A549 treated with RU486 at 1 μM for 4 hours (cell line): ENCODE data around the gene LRRC9. TPM values are rescaled to one million over a fixed set of nuclear protein-coding genes. Genes with fewer than 3 reads are reported as not detected.

Source experiments
- total RNA-seq: library from RNA; stranded (reverse); fragments of 200-300 nt; extraction: Qiagen RNA extraction; gene quantifications from 5 replicates; pipeline ENCODE4 v1.2.3, GENCODE V29; 2022; ENCODE audit warnings: low read depth

Gene LRRC9
- not detected in 5 replicates for total RNA-seq

GRCh38 chr14:59919570-59920377 is at the start of gene LRRC9:
Gene LRRC9 (plus strand): TSS chr14:59920144.

GRCh38 chr14:59870277-59871165 is 49.4 kb upstream of the LRRC9 start, which contains the start of gene RTN1:
Gene RTN1 (minus strand): TSS chr14:59870776. CDS start chr14:59870630, 146 bp downstream.

GRCh38 chr14:60091550-60092525 is 171.9 kb downstream of the LRRC9 start, which contains the start of gene PCNX4:
Gene PCNX4 (plus strand): TSS chr14:60091923. CDS start chr14:60107639, 15,716 bp downstream.

Other genes with a start within 250 kb of the LRRC9 start
- 0.06 TPM in 1 of 5 replicates, not detected in the others for gene RTN1, start 49.4 kb upstream of the LRRC9 start, total RNA-seq
- 20.4 to 37.5 TPM (median 29.3 TPM) in 5 replicates for gene PCNX4, start 171.8 kb downstream of the LRRC9 start, total RNA-seq
- 74.7 to 87.5 TPM (median 80.8 TPM) in 5 replicates for gene DHRS7, start 245.3 kb downstream of the LRRC9 start, total RNA-seq